Measurements from ENCODE around the gene S100A14.
A peak's percentile ranks its signal among the peaks of the same experiment; 100 is the strongest.

S100A14 gene

GRCh38 chr1:153638261-153638660, 22.1 kb upstream of the S100A14 start:
- DNase-seq: no peak

- no peak for DNase-seq
Observed at GRCh38 chr1:153636312-153636711, 20.2 kb upstream of the S100A14 start.

DNA sequence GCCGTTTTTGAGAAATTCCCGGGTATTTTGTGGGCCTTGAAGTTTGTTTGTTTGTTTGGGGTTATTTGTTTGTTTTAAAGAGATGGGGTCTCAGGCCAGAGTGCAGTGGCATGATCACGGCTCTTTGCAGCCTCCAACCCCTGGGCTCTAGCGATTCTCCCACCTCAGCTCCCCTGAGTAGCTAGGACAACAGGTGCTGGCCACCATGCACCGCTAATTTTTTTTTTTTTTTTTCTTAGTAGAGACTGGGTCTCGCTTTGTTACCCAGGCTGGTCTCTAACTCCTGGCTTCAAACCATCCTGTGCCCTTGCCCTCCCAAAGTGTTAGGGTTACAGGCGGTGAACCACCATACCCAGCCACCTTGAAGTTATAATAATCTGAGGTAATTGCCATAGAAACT, 19.7 kb upstream of the S100A14 start:
- DNase-seq: no peak

DNA sequence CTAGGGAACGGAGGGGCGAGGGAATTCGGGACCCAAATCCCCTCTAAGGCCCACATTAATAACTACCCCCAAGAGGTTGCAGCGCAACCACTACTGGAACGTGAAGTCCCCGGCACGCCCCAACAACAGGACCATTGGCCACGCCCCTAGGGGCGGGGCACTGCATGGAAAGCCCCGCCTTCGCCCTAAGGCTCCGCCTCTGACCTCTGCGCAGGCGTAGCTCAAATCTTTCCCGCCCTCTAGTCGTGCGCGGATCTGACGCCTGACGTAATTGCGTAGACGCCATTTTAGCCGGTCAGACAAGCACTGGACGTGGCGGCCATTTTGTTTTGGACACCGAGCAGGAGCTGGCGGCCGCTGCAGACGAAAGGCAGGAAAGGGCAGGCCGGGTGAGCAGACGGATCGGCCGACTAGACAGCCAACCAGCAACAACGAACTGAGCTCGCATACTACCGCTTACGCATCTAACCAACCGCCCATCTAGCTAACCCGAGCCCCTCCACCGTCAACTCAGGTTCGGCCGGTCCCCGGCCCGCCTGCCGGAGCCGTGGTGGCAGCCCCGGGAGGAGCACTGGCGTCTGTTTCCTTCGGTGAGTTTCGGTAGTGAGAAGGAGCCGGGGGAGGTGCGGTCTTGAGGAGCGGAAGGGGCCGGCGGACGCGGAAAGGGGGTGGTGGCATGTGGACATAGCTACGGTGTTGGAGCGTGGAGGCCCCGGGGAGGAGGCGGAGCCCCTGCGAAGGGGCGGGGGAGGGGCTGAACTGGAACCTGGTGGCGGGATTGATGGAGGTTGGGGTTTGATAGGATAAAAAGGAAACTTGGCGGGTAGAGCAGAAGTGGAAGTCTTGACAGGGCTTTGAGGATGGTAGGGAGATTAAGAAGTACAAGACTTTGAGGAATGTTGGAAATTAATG, 17.9 kb upstream of the S100A14 start, which contains the start of gene CHTOP:
Gene CHTOP (plus strand): TSS at position 313 of the 912 bp plus-strand sequence. CDS start 2,523 bp downstream, outside the sequence.
- DNase-seq: peak; percentile 99

- no peak for DNase-seq
Observed at GRCh38 chr1:153633161-153633753, 17.1 kb upstream of the S100A14 start.

DNA sequence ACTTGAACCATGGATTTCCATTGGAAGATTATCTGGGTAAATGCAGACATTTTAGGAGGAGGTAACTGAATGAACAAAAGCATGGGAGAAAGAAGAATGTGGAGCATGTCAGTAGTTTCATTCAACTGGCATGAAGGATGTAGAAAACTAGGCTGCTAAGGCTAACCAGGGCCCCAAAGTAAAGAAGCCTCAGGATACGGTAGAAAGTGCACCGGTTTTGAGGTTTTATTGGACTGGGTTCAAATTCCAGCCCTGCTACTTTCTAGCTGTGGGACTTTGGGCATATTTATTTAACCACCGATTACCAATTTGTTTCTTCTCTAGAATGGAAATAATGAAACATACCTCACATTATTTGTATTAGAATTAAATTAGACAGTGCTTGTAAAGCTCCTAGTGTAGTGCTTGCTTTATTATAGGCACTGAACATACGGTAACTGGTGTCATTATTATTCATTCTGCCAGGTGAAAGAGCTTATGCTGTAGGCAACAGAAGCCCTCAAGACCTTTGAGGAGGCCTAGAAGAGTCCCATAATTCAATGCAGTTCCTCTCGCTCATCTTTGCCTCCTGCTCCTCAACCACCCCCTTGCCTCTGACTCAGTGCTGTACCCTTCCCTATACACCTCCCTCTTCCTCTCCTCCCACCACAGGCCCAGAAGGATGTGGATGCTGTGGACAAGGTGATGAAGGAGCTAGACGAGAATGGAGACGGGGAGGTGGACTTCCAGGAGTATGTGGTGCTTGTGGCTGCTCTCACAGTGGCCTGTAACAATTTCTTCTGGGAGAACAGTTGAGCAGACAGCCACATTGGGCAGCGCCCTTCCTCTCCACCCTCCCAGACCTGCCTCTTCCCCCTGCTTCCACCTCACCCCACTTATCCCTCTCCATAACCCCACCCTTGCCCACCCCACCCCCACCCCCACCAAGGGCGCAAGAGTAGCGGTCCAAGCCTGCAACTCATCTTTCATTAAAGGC, 15.2 kb upstream of the S100A14 start:
- DNase-seq: no peak

DNA sequence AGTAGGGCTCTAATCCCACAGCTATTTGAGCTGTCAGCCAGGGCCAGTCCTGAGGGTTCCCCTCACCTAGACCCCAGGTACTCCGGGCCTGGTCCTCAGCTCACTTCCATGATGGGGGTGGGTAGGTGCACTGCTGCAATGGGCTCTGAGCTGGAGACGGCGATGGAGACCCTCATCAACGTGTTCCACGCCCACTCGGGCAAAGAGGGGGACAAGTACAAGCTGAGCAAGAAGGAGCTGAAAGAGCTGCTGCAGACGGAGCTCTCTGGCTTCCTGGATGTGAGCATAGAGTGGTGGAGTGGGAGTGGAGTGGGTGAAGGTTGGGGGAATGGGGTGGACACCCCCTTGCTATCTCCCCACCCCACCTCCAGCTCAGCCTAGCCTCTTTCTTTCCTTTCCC, 14.3 kb upstream of the S100A14 start:
- no peak for DNase-seq

GRCh38 chr1:153629971-153630370, 13.8 kb upstream of the S100A14 start:
- DNase-seq: peak; percentile 76

- DNase-seq: no peak
Observed at GRCh38 chr1:153629343-153629665, 13.2 kb upstream of the S100A14 start.

DNA sequence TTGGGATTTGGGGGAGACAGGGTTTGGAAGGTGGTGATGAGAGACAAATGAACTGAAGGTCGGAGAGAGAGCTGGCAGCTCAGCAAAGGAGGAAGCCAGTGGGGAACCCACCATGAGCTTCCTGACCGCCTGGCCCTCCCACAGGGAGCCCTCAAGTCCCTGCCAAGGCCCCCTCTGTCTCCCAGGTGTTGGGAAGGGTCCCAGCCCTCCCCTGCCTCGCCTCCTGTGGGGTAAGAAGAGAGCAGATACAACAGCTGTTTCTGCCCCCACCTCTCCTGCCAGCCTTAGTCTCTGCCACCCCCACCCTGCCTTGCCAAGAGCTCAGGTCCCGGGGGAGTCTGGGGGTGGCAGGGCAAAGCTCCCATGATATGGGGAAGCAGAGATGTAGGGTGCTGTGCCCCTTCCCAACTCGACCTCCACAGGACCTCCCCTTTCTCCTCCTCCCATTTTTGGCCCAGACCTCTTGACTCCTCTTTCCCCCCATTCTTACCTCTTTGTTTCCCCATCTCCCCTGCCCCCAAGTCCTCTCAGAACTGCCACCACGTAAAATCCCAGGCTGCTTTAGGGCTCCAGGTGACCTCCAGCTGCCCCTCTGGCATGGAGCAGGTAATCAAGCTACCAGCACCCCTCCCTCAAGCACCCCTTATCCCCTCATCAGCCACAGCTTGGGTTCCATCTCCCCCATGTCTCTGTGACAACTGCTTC, 12.7 kb upstream of the S100A14 start:
- no peak for DNase-seq

- peak; percentile 69 for DNase-seq
Observed at GRCh38 chr1:153627715-153628626, 11.8 kb upstream of the S100A14 start, which contains the start of gene S100A1. S100A1 (plus strand) TSS chr1:153628434; CDS start chr1:153630522, 2,088 bp downstream.

DNA sequence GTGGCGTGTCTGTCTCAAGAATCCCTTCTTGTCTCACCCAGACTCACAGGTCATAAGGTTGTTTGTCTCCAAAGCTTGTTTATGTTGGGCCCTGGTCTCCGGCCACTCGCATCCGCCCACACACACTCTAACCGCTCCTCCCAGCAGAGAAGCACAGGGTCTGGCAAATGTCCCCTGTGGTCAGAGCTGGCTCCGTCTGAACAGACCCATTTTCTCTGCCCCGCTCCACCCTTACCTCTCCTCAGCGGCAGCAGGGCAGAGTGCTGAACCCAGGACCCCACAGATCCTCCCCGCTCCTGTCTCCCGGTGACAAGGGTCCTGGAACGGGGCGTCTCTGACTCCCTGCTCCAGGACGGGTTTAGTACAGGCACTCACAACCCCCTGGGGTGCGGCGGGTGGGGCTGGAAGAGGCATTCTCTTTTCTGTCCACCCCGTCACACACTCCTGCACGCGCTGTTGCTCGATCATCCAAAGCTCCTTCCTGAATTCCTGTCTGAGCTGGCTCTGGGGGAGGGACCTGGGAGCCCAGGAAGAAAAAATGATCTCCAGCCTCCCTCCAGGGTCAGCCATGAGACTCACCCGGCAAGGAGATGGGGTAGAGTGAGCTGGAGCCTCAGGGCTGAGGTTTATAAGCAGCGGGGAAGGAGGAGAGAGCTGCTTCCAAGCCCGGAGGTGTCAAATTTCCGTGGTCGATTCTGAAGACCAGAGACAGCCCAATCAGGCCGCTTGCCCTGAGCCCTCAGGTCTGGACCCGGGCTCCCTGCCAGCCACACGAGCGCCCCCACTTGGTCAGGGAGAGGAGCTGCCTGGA, 11.0 kb upstream of the S100A14 start, which contains the start of gene S100A13:
Gene S100A13 (minus strand): TSS at position 602 of the 811 bp plus-strand sequence. CDS start 1,033 bp downstream, outside the sequence.
- peak; percentile 90 for DNase-seq

GRCh38 chr1:153626477-153626903, 10.4 kb upstream of the S100A14 start:
- DNase-seq: no peak

GRCh38 chr1:153624965-153625611, 9.0 kb upstream of the S100A14 start:
- no peak for DNase-seq

DNA sequence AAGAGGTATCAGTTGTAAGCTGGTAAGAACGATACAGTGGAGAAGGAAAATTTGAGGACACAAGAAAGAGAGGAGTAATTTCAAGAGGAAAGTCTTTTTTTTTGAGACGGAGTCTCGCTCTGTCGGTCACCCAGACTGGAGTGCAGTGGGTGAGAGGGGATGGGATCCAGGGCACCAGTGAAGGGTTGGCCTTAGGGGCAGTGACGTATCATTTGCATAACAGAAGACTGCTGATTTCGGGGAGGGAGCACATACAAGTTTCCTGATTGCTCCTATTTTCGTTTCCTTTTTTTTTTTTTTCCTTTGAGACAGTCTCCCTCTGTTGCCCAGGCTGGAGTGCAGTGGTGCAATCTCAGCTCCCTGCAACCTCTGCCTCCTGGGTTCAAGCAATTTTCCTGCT, 7.0 kb upstream of the S100A14 start:
- no peak for DNase-seq

- DNase-seq: no peak
Observed at GRCh38 chr1:153619171-153619570, 3.0 kb upstream of the S100A14 start.

- DNase-seq: peak; percentile 87
Observed at GRCh38 chr1:153617663-153618062, 1.5 kb upstream of the S100A14 start.

DNA sequence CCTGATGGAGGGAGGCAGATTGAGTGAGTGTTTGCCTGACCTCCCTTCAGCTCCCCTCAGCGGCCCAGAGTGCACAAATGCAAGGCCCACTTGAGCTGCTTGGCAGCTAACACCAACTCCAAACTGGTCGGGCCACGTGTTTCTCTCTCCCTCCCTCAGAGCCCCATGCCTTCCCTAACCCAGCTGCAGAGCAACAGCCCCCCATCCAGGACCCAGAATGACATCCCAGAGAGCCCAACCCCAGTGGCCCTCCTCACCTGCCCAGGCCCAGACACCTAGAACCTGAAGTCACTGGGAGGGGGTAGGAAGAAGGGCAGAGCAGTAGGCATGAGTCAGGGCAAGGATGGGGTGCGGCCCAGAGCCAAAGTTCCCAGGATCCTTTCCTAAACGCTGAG, 789 bp upstream of the S100A14 start:
- DNase-seq: no peak

DNA sequence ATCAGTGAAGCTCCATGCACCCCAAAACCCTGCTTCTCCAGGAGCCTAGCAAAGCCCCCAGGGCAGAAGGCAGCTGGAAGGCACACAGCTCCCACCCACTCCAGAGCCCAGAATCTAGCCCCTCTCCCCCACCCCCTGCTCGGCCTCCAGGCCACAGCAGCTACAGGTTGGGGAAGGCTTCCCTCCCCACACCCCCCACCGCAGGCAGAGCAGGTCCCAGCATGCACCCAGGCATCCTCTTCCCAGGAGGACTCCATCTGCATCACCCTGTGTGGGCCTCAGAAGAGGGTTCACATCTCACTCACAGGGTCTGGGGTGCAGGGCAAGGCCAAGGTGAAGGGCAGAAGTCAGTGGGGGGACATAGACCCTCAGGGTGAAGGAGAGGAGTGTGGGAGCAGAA, 719 bp downstream of the S100A14 start:
- DNase-seq: no peak

DNA sequence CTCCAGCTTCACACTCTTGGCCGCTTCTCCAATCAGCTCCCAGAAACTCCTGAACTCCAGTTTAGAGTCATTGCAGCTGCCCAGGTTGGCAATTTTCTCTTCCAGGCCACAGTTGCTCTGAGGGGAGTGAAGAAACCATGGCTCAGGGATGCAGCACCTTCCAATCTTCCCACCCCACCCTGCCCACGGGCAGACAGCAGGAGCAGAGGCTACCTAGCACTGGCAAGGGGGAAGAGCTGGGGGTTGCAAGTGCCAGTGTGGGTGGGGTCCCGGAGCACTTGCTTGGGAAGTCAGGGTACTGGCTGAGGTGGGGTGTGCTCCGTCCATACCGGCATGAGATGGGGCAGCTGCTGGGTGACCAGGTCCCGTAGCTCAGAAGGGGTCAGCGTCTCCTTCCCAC, 1.2 kb downstream of the S100A14 start:
- no peak for DNase-seq

All from femur (tissue), 1 donor.